WI38 (cell line): ENCODE data around the gene ZNF710.

Experiments
- H3K4me3 ChIP-seq: 2 replicates; pipeline ENCODE4 v1.5.1; 2011; ENCODE audit warnings: low read depth, mild to moderate bottlenecking, control low read depth, low read length
- CTCF ChIP-seq: IDR thresholded peaks from 2 replicates; pipeline ENCODE4 v1.5.1; 2012; ENCODE audit warnings: low read depth, mild to moderate bottlenecking, control low read depth, low read length

ZNF710 gene

GRCh38 chr15:90056529-90056928 is 55.4 kb downstream of the ZNF710 start:
- TF ChIP-seq CTCF = no peak
- no peak overlapping the region for H3K4me3 ChIP-seq

GRCh38 chr15:90058308-90058707 is 57.2 kb downstream of the ZNF710 start:
- H3K4me3 ChIP-seq = no peak overlapping the region
- TF ChIP-seq CTCF = no peak

- H3K4me3 ChIP-seq = no peak overlapping the region
- no peak for TF ChIP-seq CTCF
Observed at GRCh38 chr15:90058775-90059174, 57.7 kb downstream of the ZNF710 start.

- no peak overlapping the region for H3K4me3 ChIP-seq
- TF ChIP-seq CTCF = no peak
Observed at GRCh38 chr15:90059208-90059985, 58.3 kb downstream of the ZNF710 start.

- TF ChIP-seq CTCF = no peak
- H3K4me3 ChIP-seq = no peak overlapping the region
Observed at GRCh38 chr15:90060797-90061196, 59.7 kb downstream of the ZNF710 start.

GRCh38 chr15:90062023-90062442 is 60.9 kb downstream of the ZNF710 start:
- TF ChIP-seq CTCF = no peak
- H3K4me3 ChIP-seq = no peak overlapping the region

GRCh38 chr15:90062462-90062932 is 61.4 kb downstream of the ZNF710 start:
- no peak for TF ChIP-seq CTCF

More at GRCh38 chr15:90062462-90062932, 61.4 kb downstream of the ZNF710 start:
- no peak overlapping the region for H3K4me3 ChIP-seq
